GM18502 (cell line): Measurements from ENCODE around the gene TMED4.
"Not testable (repeated sequence)": the region's sequence is repeated elsewhere in the genome, so short reads cannot be mapped to it uniquely, and the experiment has no call there.

Source experiments
- ATAC-seq: cut with Tn5 transposase; IDR thresholded peaks from one replicate; pipeline ENCODE4 v1.9.1; 2021; ENCODE audit warnings: mild to moderate bottlenecking; ENCODE audit not compliant: unreplicated experiment, poor library complexity

Gene TMED4

DNA sequence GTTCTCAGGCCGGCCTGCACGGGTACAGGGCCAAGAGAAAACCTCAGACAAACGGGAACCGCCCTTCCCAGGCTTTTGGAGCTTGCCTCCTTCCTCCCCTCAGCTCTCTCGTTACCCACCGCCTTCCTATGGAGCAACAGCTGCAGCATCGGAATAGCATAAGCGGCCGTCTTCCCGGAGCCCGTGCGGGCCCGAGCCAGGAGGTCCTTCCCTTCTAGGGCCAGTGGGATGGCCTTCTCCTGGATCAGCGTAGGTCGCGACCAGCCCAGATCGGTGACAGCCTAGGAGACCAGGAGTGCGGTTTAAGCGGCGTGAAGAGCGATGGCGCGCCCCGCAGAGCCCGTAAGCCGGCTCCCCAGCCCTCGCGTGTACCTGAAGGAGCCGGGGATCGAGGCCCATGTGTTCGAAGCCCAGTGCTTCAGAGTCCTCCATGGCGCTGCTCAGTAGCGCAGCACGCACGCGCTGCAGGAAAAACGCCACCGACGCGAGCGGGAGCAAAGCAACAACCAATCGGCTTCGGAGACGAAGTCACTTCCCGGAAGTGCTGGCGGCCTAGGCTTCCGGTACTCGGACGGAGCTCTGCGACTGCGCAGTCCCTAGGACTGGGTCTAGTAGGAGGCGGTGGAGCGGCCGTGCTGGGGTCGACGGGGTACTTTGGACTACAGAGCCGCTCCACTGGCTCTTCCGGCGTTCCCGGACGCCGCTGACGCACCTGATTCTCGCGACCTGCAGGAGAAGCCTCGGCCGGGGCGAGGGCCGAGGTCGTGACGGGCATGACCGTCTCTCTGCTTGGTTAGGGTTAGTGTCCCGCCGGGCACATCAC, 8.4 kb downstream of the TMED4 start, which contains the start of gene DDX56:
DDX56 (minus strand) TSS at position 445 of the 823 bp plus-strand sequence; CDS start at position 432, 13 bp downstream.
- peak; percentile 95 for ATAC-seq

DNA sequence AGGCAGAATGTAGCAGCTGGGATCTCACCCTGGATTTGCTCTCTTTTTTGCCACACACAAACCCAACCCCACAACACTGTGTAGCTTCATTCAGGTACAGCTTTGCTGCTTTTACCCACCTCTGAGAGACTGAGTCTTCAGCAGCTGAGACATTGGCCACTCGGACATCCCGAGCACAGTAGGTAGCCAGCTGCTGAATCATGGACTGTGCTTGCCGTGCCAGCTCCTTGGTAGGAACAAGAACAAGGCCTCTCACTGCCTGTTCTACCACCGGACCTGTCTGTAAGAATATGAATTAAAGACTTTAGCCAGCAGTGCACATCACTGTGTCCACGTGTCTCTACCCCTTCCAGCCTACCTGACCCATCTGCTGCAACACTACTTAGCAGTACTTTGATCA, 9.3 kb downstream of the TMED4 start:
- ATAC-seq: no peak

DNA sequence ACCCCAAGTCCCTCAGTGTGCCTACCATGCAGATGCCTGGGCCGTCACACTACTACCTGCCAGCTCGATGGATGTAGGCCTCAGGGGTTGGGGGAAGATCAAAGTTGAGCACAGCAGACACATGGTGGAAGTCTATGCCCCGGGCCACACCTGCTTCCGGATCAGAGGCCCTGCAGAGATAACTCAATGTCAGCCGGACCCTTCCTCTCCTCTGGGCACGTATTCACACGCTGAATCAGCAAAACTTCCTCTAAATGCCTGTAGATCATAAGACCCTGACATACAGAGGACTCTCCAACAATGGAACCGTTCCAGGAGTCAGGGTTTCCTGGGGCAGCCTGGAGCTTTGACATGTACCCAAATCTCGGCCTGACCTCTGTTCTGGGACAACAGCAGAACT, 12.1 kb downstream of the TMED4 start:
- ATAC-seq: no peak

DNA sequence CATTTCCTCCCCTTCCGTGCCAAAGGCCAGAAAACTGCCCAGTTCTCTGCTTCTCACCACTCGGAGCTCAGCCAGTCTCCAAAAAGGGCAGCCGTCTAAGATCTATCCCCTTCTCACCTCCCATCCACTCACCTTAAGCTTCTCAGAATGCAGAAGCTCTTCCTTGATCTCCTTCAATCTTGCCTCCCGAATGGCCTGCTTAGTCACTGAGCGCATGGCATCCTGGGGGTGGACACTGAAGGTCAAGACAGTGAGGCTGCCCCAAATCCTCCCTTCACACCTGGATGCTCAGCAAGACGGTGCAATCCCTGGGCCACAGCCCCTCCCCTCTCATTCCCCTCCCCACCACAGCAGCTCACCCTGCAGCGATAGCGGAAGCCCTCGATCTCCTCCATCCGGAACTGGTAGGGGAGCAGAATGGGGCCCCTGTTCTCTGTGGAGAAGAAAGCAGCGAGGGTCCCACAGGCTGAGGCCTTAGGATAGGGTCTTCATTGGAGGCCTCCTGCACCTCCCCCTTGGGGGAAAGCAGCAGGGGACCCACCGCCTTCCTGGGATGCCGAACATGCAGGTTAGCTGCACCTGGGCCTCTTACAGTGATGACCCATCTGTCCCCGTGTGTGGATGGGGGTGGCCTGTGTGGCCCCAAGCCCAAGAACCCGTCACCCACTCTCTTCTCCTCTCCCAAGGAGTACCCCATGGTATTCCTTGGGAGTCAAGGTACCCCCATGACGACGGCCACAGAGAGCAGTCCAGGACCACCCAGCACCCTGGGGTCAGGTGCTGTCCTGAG, 13.1 kb downstream of the TMED4 start:
- ATAC-seq: no peak

DNA sequence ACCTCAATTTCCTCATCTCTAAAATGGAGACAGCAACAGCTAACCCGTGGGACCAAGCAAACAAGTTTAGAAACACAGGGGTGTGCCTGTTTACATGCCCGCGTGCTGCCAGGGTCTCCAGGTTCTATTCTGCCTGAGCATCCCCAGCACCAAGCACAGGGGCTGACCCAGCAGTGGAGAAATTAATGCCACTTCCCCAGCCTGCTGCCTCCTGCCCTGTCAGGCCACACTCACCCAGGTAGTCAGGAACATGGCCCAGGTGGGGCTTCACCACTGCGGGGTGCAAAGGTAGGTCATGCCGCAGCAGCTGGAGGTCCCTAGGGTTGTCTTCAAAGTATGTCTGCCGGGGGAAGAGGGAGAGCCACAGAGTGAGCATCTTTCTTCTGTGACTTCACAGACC, 14.1 kb downstream of the TMED4 start:
- ATAC-seq: no peak

DNA sequence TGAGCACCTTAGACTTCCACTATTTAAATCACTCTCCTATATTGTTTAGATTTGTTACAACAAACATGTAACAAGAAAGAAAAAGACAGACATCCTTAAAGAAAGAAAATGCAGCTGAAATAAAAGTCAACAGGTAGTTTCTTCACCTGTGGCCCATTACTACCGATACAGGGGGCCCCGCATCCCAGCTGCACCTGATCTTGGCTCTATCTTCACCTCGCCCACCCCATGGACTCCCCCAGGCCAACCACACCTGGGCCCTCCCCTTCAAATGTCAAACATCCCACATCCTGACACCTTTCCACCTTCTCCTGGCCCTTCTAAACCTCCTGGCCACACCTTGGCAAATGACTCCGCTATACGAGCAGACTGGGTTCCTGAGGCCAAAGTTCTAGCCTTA, 15.4 kb downstream of the TMED4 start:
- ATAC-seq: no peak

DNA sequence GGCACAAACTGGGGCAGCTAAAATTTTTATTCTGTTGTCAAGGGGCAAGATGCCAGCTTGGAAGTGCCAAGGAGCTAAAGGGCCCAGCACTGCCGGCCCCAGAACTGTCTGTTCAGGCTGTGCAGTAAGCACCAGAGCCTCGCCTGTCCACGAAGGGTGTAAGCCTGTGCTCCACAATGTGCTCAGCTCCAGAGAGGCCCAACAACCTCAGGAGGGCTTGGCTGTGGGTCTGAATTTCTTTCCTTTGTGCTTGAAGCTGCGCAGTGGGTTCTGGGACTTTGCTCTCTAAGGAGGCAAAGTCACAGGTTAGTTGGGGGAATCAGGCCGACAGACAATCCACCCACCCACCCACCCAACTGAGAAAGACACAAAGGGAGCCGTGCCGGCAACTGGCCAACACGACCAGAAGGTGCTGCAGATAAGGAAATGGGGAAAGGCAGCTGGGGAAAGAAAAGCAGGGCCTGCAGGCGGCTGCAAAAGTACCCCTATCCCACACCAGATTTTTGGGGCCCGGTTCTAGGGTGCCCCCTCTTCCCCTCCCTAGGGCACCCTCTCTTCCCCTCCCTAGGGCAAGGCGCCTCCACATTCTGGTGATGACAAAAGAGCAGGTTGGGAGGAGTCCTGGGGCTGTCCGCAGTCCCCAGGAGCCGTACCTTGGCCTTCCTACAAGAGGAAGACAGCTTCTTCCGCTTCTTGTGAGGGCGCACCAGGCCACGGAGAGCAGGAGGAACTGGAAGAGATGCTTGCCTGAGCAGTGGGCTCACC, 16.1 kb downstream of the TMED4 start:
- peak; percentile 31 for ATAC-seq

DNA sequence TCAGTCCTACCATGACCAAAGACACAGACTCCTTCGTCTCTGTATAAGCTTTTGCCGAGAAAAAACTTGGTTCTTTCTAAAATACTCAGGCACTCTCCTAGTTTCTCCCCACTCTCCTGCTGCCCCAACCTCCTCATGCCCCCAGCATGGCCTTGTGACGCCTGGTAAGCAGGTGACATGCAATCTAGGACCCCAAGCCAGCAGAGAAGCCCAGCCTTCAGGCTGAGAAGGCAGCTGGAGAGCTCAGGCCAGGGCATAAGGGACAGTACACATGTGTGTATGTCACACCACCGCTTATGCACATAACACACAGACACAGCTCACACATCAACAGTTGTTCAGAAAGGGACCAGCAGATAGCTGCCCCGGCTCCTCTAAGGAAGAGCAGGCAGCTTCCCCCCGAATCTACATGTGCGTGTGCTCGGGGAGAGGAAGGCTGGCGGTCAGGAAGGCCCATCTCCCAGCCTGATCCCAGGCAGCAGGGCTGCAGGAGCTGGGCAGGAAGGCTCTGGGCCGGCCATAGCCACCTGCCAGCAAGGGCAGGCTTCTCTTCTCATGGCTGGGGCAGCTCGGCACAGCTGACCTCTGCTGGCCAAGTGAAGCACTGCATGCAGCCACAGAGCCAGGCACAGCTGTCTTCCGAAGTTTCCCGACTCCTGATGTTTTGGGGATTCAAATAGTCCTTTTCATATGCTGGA, 16.8 kb downstream of the TMED4 start:
- ATAC-seq: peak; percentile 72

DNA sequence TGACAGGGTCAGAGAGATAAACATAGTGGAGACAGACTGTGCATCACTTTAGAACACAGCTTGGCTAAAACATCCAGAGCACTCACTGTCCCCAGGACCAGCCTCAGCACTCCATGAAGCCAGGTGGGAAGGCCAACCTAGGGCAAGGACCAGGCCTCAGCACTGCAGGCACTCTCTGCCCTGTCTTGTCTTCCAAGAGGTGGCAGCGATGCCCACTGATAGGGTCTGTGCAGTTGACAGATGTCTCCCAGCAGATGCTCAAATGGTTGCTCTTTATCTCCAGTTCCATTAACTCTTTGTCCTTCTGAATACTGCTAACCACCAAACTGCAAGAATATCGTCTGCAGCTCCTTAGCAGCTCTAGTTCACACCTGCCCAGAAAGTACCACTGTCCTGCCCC, 17.4 kb downstream of the TMED4 start:
- ATAC-seq: no peak

DNA sequence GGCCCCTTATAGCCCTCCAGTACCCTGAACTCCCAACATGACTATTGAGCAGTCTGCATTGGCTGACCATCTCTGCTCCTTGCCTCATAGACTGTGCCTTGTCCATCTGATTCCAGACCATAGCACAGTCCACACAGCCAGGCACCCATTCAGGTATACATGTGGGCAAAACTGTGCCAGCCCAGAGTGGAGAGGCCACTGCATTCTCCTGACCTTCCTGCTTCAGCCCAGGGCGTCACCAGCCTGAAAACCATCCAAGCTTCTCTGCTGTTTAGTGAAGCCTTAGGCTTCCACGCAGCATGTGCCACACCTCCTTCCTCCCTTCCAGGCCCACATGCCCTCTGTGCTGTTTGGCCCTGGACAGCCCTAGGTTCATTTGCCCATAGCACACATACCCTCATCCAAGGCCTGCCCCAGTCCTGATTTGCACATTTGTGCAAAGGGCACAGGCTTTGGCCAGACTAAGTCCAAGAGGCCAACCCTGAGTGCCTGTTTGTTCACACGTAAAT, 18.8 kb downstream of the TMED4 start:
- ATAC-seq: no peak

DNA sequence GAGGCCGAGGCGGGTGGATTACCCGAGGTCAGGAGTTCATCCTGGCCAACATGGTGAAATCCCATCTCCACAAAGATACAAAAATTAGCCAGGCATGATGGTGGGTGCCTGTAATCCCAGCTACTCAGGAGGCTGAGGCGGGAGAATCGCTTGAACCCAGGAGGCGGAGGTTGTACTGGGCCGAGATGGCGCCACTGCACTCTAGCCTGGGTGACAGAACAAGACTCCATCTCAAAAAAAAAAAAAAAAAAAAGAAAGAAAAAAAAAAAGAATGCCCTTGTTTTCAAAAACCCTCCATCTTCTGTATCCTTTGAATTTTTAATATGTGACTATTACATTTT, 19.4 kb downstream of the TMED4 start:
- not testable (repeated sequence) for ATAC-seq

DNA sequence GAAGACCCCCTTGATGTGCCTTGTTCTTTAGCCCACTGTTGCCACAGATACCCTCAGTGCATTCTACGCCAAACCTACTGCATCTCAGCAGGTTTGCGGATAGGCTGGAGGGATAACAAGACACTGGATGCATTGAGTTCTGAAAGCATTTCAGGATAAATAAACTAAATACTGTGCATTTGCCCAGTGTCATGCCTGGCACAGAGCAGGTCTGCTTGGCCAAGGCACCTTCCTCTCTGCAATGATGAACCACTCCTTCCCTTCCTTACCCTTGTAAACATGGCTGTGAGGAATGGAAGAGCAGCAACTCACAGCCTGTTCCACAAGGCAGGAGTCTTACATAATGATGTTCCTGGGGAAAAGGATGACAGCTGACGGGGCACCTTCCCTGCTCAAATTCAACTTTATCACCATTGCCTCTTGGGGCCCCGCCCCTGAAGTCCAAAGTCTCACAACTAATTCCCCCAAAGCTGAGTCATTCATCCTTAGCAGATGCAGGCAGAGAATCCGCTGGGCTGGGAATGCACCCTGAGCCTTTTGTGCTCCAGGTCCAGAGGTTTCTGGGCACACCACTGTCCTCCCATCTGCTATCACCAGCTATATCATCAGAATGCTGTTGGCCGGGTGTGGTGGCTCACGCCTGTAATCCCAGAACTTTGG, 19.9 kb downstream of the TMED4 start:
- no peak for ATAC-seq

DNA sequence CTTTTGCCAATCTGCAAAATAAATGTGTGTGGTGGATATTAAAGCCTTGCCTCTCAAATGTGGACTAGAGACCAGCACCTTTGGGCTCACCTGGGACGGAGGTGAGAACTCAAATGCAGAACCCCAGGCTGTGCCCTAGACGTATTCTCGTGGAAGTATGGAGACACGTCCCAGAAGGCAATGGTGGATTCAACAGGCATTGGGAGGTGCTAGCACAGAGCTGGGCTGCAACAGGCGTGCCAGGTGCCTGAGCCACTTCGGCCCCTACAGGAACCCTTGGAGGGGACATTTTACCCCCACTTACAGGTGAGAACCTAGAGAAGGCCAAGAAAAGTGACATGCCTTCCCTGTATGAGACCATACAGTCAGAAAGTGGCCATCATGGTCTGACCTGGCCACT, 20.6 kb downstream of the TMED4 start:
- no peak for ATAC-seq

DNA sequence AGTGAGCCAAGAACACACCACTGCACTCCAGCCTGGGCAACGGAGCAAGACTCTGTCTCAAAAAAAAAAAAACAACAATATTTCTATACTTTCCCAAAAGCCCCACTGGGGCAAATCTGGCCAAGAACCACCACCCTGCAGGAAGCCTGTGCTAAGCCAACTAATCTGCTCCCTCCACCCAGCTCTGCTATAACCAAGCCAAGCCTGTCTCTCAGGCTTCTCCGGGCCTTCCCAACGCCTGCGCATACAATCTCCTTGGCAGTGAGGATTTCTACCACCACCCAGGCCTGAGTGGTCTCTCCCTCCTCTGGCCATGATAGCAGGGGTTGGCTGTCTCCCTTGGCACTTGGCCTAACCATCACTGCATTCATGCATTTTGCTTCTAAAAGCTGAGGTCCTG, 22.5 kb downstream of the TMED4 start:
- ATAC-seq: no peak

DNA sequence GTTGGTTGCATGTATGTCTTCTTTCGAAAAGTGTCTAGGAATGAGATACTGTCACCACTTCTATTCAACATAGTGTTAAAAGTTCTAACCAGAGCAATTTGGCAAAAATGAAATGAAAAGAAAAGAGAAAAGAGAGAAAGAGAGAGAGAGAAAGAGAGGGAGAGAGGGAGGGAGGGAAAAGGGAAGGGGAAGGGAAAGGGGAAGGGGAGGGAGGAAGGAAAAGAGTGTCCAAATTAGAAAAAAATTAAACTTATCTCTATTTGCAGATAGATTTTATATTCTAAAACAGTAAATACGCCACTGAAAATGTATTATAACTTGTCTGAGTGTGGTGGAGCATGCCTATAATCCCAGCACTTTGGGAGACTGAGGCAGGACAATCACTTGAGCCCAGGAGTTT, 24.5 kb downstream of the TMED4 start:
- no peak for ATAC-seq

DNA sequence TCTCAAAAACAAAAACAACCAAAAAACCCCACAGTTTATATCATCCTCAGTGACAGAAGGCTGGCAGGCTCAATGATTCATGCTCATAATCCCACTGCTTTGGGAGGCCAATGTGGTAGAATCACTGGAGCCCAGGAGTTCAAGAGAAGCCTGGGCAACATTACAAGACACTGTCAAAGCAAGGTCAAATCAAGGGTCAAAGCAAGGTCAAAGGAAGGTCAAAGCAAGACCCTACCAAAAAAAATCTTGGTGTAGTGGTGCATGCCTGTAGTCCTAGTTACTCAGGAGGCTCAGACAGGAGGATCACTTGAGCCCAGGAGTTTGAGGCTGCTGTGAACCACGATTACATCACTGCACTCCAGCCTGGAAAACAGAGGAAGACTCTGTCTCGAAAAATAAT, 26.7 kb downstream of the TMED4 start:
- no peak for ATAC-seq

DNA sequence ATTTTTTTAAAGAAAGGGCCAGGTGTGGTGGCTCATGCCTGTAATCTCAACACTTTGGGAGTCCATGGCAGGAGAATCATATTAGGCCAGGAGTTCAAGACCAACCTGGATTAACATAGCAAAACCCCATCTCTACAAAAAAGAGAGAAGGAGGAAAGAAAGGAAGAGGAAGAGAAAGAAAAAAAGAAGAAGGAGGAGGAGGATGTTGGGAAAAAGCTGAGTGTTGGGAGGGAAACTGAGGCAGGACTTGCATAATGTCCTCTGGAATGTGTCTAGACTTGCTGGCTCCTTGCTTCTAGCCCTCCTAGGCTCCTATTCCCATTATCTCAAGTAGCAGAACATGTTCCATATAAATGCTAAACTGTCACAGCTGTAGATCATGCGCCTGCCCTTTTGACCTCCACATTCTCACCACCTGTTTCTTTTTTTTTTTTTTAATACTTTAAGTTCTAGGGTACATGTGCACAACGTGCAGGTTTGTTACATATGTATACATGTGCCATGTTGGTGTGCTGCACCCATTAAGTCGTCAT, 29.5 kb downstream of the TMED4 start:
- ATAC-seq: not testable (repeated sequence)

DNA sequence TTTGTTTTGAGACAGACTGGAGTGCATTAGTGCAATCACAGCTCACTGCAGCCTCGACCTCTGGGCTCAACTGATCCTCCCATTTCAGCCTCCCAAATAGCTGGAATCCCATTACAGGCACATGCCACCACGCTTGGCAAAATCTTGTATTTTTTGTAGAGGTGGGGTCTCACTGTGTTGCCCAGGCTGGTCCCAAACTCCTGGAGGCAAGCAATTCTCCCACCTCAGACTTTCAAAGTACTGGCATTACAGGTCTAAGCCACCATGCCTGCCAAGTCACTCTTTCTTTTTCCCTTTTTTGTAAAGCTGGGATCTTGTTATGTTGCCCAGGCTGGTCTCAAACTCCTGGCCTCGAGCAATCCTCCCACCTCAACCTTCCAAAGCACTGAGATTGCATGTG, 32.6 kb downstream of the TMED4 start:
- ATAC-seq: no peak

DNA sequence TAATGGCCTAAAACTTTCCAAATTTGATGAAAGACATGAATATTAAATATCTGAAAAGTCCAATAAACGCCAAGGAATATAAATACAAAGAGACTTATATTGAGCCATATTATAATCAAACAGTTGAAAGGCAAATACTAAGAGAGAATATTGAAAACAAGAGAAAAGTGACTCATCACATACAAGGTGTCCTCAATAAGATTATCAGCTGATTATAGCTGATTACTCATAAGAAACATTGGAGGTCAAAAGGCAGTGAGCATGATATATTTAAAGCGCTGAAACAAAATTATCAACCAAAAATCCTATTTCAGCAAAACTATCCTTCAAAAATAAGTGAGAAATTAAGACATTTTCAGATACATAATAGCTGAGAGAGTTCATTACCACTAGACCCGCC, 33.1 kb downstream of the TMED4 start:
- no peak for ATAC-seq
